ENCODE results near the gene ATRNL1.
"Not testable (repeated sequence)": the region's sequence is repeated elsewhere in the genome, so short reads cannot be mapped to it uniquely, and the experiment has no call there.

The ATRNL1 gene

DNA sequence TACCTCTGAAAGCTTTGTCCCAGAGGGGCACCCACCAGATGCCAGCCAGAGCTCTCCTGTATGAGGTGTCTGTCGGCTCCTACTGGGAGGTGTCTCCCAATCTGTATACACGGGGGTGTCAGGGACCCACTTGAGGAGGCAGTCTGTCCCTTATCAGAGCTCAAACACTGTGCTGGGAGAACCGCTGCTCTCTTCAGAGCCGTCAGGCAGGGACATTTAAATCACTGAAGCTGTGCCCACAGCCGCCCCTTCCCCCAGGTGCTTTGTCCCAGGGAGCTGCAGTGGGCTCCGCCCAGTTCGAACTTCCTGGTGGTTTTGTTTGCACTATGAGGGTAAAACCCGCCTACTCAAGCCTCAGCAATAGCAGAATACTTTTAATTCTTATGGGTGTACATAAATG lies 665.3 kb downstream of the ATRNL1 start:
- not testable (repeated sequence) for DNase-seq (ENCODE audit: low read depth, low spot score)

DNA sequence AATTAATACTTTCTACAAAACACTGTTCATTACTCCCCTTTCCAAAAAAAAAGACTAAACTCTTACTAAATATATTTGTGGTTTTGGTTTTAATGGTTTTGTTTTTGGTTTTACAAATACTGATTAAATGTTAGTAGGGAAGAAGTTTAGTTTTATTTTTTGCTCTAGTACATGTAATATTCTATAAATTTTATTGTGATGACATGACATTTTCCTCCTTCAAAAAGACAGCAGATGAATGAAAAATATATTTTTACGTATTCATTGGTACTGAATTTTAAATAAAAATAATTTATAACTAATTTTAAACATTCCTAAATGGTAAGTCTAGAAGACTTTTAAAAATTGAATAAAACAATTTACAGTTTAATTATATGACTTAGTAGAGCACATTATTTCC lies 667.0 kb downstream of the ATRNL1 start:
- no peak for DNase-seq (ENCODE audit: low read depth, low spot score)

DNA sequence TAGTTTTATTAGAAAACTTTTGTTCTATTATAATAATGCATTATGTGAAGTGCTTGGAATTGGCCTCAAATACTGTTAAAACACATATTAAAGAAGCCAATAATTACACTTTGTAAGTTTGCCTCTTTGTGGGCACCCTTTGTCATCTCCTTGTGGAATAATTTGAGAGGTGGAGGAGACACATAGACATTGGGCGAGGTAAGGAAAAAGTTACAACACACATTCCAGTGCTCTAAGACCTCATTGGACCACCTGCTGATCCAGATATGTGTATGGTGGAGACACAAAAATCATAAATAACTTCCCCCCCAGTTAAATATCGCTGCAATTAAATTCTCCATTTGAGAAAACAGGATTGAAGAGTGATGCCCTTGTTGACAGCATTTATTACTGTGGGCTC lies 668.0 kb downstream of the ATRNL1 start:
- DNase-seq (ENCODE audit: low read depth, low spot score) = no peak

DNA sequence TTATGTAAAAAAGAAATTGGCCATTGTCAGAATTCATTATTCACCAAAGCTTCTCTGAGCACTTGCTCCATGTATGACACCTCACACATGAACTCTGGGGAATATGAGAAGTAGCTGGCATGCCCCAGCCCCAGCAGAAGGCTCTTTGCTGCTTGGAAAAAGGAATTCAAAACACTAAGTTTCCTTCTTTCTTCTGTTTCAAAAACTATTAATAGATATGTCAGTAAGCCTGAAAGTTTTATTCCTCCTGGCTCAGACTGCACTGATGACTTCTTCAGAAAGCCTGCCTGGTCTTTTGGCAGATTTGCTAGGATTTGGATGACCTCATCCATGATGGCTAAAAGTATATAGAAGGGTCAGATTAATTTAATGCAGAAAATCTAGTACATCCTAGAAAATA lies 668.9 kb downstream of the ATRNL1 start:
- no peak for DNase-seq (ENCODE audit: low read depth, low spot score)

DNA sequence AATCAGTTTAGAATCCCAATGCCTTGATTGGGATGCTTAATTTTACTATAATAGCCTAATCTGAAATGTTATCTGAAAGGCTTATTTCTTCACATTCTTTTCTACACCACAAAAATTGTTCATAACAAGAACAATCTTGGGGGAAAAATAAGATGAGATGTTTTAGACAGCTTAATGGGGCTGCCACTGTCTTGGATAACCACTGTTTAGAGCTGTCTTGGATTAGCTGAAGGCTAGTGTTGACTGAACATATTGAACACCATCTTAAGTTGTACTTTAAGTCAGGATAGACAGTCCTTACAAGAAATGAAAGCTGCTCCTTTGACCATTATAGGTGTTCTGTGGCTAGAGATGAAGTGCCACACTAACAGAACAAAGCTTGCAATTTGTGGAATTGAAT lies 678.6 kb downstream of the ATRNL1 start:
- no peak for DNase-seq (ENCODE audit: low read depth, low spot score)

DNA sequence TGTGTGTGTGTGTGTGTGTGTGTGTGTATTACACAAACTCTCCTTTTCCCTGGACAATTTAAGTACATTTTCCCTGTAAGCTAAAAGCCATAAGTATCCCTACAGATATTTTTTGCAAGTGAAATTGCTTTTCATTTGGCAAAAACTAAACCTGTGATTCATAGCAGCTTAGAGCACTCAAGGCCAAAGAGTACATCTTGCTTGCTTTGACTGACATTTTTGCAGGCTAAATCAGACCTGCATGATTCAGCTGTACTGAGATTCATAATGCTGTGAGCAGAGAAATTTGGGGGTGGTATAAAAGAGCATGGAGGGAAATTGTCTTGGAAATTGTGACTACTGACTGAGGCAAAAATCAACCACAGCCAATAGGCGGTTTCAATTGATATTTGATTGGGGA lies 679.4 kb downstream of the ATRNL1 start:
- no peak for DNase-seq (ENCODE audit: low read depth, low spot score)

DNA sequence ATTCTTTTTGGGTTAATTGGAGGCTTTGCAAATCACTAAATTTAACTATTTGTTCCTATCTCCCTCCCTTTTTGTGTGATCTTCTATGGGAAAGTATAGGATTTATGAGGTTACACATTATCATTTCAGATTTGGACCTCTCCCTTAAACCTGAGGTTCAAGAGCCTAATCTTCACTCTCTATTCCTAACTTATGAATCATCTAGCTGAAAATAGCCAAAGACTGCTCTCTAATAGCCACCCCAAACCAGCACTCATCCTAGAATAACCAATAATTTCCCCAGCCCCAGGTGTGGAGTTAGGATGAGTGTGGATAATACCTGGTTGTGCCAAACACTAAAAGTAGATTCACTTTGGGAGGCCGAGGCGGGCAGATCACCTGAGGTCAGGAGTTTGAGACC lies 680.7 kb downstream of the ATRNL1 start:
- DNase-seq (ENCODE audit: low read depth, low spot score) = no peak

DNA sequence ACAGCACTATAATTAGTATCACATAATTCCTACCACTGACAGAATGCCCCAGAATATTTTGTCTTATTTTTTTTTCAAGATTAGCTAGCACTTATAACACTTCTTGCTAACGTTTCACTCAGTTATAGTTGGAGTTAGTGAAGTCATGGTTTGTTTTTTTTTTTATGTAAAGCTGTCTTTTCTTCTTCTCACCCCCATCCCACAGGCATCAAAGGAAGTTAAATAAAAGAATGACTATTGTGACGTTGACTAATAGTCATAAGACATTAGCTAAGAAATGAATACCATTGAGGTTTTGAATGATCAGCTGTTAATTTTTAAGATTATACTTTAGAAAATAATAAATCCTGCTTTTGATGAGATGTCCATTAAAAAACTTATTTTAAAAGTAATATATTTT lies 681.6 kb downstream of the ATRNL1 start:
- DNase-seq (ENCODE audit: low read depth, low spot score) = no peak

DNA sequence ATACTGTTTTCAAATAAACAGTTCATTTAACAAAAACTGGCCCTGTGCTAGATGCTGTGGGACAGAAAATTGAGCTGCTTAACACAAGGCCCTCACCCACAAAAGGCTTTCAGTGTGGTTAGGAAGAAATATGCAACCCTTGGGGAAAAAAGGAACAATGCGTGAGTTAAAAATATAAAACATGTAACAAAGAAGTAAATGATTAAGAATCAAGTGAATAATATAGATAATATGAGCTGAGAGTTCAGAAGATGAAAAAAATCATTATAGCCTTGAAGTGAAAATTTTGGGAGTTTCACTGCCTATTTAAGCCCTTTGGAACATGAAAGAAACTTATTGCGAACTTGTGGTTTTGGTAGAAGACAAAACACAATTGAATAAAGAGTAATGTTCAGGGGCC lies 684.5 kb downstream of the ATRNL1 start:
- DNase-seq (ENCODE audit: low read depth, low spot score) = no peak

DNA sequence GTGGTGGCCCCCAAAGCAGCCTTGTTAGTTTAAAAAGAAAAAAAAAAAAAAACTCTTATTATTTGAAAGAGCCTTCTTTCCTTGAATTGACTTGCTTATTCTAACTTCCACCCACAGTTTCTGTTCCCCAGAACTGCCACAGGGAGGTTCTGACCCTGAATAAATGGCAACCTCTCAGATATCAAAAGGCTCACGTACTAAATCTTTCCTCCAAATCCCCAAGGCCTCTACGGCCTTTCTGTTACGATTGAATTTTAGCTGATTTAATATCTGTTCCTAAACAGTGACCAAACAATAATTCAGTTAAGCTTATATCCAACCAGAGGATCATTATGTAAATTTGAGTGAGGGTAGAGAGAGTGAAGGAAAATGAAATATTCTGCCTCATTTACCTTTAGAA lies 697.1 kb downstream of the ATRNL1 start:
- DNase-seq (ENCODE audit: low read depth, low spot score) = no peak

DNA sequence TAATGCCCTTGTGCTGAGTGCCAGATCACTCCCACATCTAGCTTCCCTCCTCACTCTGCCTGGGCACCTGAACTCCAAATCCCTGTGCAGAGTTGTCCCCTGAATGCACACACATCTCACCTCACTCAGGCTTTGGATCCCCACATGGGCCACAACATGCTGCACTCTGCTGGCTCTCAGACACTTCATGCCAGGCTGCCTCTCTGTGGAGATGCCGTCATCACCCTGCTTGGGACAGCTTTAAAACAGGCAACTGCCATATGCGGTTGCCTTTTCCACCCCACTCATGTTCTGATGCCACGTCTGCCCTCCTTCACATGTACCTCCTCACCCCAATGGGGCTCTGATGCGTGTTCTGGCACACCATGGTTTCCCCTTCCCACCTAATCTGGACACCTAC lies 702.8 kb downstream of the ATRNL1 start:
- no peak for DNase-seq (ENCODE audit: low read depth, low spot score)

DNA sequence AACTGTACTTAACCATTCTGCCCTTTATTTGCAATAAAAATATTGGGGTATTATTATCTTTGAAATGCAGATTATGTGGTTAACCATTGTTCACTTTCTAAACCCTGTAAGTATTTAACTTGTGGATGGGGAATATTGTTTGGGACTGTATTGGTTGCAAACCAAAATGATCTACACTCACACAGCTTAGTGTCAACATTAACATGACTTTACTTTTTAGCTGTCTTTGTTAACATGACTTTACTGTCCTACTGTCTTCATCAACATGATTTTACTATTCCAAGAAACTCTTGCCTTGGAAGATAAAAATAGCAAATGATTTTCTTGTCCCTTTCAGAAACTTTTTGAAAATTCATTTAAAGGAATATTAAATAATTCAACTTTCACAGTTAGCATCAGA lies 708.3 kb downstream of the ATRNL1 start:
- no peak for DNase-seq (ENCODE audit: low read depth, low spot score)

DNA sequence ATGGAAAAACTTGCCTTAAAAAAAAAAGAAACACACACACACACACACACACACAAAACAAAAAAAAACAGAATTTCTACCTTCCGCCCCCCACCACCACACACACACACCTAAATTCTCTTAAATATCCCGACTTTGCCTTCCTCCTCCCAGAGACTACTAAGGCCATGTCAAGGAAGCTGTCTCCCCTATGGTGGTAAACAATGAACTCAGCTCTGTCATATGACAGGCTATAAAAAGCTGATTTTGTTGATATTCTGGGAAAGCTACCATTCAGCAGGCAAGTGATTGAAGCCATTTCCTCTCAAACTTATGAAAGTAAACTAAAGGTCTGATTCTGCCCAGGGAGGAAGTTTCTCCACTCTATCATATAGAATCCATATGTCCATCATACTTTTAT lies 708.8 kb downstream of the ATRNL1 start:
- no peak for DNase-seq (ENCODE audit: low read depth, low spot score)

DNA sequence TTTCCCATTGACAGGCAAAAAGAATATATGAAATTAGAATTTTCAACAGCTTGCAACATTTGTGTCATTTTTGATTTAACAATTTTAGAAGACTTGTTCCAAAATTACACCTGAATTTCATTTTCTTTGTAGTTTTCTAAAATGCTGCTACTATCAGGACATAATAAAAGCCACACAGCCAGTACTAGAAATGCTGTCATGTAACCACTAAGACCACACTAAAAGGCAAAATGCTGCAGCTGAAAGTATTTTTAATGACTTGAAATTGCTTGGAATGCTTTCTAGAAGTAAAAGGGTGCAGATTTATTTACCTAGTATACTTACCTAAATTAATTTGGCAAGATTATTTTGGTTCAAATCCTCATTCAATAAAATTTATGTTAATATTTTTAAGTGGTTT lies 709.7 kb downstream of the ATRNL1 start:
- no peak for DNase-seq (ENCODE audit: low read depth, low spot score)

DNA sequence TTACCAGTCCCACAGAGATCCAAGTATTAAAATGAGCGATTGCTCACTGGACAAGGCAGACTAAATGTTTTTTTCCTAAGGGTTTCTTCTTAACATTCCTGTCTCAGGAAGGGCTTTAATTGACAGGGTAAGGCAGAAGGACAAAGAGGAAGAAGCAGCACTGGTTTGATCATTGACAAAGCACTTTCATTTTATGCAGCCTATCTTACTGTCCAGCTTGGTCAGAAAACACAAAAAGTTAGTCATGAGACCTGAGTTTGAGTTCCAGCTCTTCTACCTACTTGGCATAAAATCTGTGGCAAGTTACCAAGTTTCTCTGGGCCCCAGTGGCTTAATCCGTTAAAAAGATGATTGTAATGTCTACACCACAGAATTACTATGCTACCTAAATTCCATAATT lies 721.4 kb downstream of the ATRNL1 start:
- DNase-seq (ENCODE audit: low read depth, low spot score) = no peak

DNA sequence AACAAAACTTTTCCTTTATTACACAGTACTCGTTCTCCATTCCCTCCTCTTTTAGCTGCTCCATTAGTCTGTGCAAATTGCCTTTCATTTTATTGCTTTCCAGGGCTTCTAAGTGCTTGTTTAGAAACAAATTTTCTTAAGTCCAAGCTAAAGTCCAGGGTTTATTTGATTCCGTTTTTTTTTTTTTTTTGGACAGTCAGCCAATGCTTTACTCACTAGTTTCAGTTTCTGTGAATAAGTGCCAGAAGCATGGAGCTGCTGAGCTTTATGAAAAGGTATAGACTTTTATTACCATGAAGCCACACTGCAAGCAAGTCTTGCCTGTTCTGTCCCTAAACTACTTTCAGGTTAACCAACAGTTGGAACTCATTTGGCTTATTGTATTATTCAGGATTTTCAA lies 724.8 kb downstream of the ATRNL1 start:
- DNase-seq (ENCODE audit: low read depth, low spot score) = no peak

DNA sequence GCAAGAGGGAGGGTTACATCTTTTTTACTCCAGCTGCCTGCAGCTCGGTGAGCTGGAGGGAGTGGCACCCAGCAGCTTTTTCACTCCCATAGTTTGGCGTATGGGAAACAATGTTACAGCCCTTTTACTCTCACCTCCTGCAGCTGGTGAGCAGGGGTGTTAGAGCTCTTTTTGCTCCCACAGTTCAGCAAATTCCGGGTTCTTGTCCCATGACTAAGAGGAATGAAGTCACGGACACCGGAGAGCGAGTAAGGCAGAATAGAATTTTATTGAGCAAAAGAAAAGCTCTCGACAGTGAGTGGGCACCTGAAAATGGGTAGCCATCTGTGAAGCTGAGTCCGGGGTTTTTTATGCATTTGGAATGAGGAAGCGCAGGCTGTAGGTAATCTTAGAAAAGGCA lies 733.2 kb downstream of the ATRNL1 start:
- DNase-seq (ENCODE audit: low read depth, low spot score) = no peak

DNA sequence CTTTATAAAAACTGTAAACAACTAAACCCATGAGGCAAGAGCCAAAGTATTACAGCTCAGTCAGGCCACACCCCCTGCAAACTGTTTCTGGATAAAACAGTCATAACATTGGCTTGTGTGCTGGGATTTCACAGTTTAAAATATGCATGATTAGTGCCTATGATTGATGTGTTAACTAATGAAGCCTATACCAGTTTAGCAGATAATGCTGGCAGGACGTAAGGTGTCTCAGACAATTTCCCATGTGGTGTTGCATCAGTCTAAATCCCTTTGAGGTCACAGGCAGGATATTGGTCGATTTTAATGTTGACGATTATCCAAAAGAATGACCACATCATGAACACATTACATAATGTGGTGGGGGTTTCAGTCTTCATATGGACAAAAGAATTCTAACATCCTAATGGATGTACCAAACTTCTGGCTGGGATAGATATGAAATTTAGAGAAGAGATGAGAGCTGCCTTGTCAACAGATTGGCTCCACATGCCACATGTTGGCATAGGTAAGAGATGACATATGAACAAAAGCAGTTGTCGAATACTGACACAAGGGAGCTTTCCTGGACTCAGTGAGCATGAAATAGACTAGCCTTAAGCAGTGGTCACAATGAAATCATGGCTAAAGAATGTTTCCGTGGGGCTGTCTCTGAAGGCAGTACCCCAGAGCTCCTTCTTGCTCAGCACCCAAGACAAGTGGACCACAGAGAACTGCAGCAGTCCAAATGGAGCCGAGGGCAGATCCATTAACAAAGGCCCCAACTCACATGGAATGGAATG lies 734.3 kb downstream of the ATRNL1 start:
- no peak for DNase-seq (ENCODE audit: low read depth, low spot score)

DNA sequence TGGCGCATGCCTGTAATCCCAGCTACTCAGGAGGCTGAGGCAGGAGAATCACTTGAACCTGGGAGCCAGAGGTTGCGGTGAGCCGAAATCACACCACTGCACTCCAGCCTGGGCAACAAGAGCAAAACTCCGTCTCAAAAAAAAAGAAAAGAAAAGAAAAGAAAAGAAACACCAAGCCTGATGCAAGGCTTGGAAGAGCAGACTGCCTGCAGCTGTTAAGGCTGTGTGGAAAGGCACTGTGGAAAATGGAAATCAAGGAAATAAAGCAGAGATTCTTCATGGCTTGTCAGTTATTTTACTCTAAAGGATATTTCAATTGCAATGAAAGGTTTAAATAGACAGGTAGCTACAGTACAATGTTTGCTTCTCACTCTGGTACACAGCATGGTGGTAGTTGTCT lies 735.0 kb downstream of the ATRNL1 start:
- not testable (repeated sequence) for DNase-seq (ENCODE audit: low read depth, low spot score)

DNA sequence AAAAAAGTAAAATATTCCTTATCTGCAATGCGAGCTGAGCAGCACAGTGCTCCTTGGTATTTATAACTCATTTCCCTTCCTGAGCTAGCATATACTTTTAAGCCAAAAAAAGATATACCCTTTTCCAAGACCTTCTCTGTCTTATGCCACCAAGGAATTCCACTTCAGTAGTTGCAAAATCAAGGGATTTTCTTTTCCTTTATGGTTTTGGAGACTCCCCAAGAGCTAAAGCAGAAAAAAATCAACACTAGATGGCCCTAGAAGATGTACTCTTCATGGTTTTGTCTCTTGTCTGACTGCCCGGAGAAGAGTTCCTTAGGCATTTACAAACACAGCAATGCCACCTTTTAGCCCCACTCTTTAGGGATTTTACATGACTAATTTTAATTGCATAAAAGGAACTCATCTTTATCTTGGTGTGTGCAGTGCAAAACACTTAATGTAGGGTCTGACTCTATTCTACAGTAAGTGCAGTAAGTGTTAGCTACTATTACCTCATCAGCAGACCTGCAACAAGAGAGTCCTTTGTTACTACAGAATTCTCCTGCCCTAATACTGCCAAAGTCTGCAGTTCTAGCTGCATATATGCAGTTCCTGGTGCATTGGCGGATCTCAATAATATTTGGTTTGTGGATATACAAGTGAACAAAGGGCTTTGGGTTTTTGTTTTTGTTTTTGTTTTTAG lies 736.5 kb downstream of the ATRNL1 start:
- no peak for DNase-seq (ENCODE audit: low read depth, low spot score)

DNA sequence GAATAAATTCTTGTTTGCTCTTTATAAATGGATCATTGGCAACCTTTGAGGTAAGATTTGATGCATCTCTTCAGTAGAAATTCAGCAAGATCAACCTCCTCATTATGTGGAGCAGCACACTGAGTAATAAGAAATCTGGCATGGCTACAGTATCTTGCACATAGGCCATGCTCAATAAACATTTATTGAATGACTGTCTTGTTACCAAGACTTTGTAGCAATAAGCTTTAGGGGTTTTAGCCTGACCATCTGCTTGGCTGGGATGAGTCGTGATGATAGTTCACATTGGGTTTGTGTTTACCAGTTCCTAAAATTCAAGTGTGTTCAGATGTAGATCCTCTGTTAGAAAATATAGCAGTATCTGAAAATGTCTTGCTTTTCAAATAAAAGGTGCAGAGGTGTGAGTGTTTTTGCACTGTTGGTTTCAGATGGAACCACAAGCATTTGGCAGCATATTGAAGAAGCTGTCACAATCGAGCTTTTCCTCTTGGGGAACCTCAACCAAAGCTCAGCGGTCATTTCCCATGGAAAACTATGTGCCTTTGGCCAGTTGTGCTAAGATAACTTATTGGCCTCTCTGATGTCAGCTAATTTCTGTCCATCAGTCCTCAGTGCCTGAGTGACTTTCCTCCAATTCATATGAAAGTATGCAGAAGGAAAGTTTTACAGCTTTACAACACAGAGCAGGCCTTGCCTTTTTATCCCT lies 737.3 kb downstream of the ATRNL1 start:
- DNase-seq (ENCODE audit: low read depth, low spot score) = no peak

DNA sequence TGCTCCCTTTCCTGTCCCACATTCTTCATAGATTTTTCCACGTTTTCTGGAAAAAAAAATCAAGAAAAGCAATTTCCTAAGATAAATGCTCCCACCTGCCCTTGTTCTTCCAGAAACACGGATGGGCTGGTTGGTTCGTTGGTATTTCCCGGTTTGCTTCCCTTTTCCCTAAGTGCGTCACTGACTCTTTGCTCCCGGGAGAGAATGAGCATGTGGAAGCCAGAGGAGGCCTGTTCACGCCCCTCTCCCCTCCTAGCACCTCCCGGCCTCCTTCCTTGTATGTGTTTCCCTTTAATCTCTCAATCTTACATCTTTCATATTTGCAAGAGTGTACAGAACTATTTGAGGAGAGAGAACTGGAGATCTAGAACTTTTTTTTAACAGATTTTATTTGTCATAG lies 737.9 kb downstream of the ATRNL1 start:
- no peak for DNase-seq (ENCODE audit: low read depth, low spot score)

DNA sequence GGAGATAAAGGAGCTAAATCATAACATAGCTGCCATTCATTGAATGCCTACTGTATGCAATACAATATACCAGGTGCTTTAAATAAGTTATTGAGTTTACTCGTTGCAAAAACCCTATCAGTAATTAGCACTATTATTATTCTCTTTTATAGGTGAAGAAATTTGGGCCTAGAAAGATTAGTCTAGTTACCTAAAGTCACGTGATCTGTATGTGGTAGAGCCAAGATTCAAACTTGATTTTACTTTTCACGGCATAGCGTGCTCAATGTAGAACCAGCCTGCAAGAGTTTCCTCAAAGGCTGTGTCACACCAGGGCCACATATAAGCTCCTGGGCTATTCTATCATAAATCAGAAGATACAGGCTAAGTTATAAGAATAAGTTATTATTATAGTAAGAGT lies 740.0 kb downstream of the ATRNL1 start:
- DNase-seq (ENCODE audit: low read depth, low spot score) = no peak

Measured in brain pericyte (primary cell).